Measurements from ENCODE around the gene METTL2B. TPM values are rescaled to one million over a fixed set of nuclear protein-coding genes. Genes with fewer than 3 reads are reported as not detected.
"Not testable (repeated sequence)": the region's sequence is repeated elsewhere in the genome, so short reads cannot be mapped to it uniquely, and the experiment has no call there.

The METTL2B gene
- total RNA-seq, 4 donors from 2014 or later = 14.0 to 23.3 (median 20.4) TPM

DNA sequence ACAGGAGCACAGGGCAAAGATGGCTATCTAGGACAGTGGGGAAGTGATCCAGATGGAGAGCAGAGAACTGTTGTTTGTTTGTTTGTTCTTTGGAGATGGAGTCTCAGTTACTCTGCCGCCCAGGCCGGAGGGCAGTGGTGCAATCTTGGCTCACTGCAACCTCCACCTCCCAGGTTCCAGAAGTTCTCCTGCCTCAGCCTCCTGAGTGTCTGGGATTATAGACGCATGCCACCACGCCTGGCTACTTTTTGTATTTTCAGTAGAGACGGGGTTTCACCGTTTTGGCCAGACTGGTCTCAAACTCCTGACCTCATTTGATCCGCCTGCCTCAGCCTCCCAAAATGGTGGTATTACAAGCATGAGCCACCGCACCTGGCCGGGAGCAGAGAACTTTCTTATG is 20.9 kb downstream of the METTL2B start:
- Histone ChIP-seq H3K36me3 (peaks cover 0 to 64% (median 0%) of the 10 kb centered on the region in 3 donors), H3K27ac (no peak overlapping the region), H3K4me1 (no peaks in the 10 kb centered on the region), H3K4me3 (no peak overlapping the region), H3K27me3 (no peaks in the 10 kb centered on the region), H3K9me3 (no peaks in the 10 kb centered on the region)
- no peak for DNase-seq
- no peak for TF ChIP-seq POLR2A (IDR thresholded peaks at IDR 0.05)
- TF ChIP-seq, protein P1, sequence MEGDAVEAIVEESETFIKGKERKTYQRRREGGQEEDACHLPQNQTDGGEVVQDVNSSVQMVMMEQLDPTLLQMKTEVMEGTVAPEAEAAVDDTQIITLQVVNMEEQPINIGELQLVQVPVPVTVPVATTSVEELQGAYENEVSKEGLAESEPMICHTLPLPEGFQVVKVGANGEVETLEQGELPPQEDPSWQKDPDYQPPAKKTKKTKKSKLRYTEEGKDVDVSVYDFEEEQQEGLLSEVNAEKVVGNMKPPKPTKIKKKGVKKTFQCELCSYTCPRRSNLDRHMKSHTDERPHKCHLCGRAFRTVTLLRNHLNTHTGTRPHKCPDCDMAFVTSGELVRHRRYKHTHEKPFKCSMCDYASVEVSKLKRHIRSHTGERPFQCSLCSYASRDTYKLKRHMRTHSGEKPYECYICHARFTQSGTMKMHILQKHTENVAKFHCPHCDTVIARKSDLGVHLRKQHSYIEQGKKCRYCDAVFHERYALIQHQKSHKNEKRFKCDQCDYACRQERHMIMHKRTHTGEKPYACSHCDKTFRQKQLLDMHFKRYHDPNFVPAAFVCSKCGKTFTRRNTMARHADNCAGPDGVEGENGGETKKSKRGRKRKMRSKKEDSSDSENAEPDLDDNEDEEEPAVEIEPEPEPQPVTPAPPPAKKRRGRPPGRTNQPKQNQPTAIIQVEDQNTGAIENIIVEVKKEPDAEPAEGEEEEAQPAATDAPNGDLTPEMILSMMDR (IDR thresholded peaks at IDR 0.05) = no peak

DNA sequence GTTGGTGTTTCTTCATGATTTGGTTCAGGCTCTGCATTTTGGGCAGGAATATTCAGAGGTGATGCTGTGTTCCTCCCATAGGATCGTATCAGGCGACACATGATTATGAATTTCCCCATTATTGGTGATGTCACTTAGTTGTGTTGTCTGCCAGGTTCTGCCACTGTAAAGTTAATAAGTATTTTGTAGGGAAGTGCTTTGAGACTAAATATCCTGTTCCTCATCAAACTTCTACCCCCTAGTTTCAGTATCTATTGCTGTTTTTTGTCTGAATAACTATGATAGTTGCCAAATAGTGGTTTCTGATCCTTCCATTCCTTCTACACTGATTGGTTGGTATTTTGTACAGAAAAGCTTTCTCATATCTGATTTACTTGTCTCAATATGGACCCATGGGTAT is 28.9 kb downstream of the METTL2B start:
- not testable (repeated sequence) for H3K9me3 ChIP-seq, H3K4me3 ChIP-seq, DNase-seq, H3K4me1 ChIP-seq, H3K27me3 ChIP-seq, H3K27ac ChIP-seq
- peaks cover 0 to 18% (median 0%) of the 10 kb centered on the region in 3 donors for H3K36me3 ChIP-seq

DNA sequence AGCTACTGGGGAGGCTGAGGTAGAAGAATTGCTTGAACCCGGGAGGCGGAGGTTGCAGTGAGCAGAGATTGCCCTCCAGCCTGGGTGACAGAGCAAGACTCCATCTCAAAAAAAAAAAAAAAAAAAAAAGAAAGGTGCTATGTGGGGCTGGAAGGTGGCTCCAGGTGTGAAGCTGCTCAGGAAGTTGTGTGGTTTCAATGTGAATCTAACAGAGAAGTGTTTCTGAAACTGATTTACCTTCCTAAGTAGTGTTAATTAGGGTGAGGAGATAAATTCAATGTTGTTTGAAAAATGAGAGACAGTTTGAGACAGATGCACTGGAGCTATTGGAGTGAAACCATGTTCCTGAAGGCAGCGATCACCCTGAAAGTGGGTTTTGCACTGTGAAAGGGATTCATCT is 30.3 kb downstream of the METTL2B start:
- peak overlapping the region in 2 of 4 donors; percentile 11 to 58 for H3K27ac ChIP-seq
- DNase-seq = peak in 2 of 3 donors; percentile 29 to 49
- H3K27me3 ChIP-seq, H3K4me1 ChIP-seq, H3K4me3 ChIP-seq, H3K36me3 ChIP-seq, H3K9me3 ChIP-seq: not testable (repeated sequence)

DNA sequence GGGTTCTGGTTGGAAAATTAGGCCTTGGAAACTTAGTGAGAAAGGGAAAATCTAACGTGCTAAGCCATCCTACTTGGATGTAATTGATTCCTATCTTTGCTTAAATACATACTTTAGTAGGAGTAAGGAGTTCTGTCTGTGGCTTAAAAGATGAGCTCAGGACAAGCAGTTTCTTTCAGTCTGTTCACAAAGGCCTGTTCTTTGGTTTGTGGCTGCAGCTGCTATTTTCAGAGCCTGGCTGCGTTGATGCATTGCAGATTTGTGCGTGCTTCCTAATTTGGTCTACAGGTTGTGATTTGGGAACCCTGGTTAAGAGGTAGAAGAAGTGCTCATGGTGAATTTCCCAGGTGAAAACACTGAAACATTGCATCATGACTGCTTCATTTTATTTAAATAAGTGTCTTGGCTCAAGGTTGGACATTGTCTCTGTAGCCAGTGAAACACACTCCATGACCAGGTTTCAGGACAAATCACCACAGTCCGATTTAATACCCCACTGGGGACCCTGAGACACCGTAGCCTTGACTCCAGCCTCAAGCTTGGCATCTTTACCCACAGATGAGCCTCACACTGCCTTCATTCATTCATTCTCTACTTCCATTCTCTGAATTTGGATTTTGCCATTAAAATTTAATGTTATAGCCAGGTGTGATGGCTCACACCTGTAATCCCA is 30.9 kb downstream of the METTL2B start:
- peak in 2 of 3 donors; percentile 26 to 54 for DNase-seq
- H3K27me3 ChIP-seq, H3K4me3 ChIP-seq, H3K4me1 ChIP-seq, H3K9me3 ChIP-seq, H3K36me3 ChIP-seq: not testable (repeated sequence)
- peak overlapping the region in 2 of 4 donors; percentile 12 to 58 for H3K27ac ChIP-seq

DNA sequence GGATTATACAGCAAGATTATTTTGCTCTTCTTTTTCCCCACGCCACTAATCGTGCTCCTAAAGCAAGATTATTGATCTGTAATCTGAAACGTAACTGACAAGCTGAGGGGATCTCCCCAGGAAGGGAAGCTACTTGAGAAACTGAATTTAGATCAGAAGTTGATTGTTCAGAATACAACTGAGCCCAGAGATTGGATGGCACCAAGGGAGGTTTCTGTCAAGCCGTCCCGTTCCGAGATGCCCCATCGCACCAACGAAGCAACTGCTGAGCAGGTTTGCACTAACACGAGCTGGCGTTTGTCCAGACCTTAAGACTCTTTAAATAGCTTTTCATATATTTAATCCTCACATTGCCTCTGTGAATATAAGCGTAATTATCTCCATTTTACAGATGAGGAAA is 35.1 kb downstream of the METTL2B start:
- not testable (repeated sequence) for H3K36me3 ChIP-seq, H3K4me3 ChIP-seq, H3K27ac ChIP-seq, H3K27me3 ChIP-seq, H3K9me3 ChIP-seq, DNase-seq, H3K4me1 ChIP-seq

DNA sequence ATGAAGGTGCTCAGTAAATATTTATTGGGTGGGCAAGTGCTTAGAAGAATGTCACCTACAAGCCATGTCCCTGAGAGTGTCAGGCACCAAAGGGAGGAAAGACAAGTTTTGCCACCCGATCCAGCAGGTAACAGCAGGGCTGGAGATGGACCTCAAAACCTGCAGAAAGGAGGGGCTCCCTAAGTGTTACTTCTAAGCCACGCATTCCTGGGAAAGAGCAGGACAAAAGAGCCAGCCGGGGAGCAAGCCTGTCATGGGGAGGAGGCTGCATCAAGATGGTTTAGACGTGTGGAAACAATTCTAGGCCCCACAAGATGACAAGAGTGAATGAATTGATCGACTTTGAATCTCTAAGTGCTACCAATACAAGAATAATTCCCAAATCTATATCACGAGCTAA is 38.7 kb downstream of the METTL2B start:
- H3K36me3 ChIP-seq, DNase-seq, H3K4me3 ChIP-seq, H3K27ac ChIP-seq, H3K4me1 ChIP-seq, H3K9me3 ChIP-seq, H3K27me3 ChIP-seq: not testable (repeated sequence)

DNA sequence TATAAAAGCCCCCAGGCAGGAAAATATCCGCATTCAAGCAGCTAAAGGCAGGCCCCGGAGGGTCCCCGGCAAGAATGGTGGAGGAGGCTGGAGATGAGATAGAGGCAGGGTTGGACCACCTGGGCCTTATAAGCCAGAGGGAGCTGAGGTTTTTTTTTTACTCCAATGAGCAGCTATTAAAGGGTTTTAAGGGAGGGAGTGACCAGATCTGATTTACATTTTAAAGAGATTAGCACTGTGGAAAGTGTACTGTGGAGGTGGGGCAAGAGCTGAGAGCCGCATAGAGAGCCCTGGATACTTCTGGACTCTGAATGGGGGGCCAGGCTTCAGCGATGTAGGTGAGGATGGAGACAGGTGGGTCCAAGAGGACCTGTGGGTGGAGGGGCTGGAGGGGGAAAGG is 40.5 kb downstream of the METTL2B start:
- not testable (repeated sequence) for H3K9me3 ChIP-seq, DNase-seq, H3K4me3 ChIP-seq, H3K36me3 ChIP-seq, H3K4me1 ChIP-seq, H3K27ac ChIP-seq, H3K27me3 ChIP-seq

DNA sequence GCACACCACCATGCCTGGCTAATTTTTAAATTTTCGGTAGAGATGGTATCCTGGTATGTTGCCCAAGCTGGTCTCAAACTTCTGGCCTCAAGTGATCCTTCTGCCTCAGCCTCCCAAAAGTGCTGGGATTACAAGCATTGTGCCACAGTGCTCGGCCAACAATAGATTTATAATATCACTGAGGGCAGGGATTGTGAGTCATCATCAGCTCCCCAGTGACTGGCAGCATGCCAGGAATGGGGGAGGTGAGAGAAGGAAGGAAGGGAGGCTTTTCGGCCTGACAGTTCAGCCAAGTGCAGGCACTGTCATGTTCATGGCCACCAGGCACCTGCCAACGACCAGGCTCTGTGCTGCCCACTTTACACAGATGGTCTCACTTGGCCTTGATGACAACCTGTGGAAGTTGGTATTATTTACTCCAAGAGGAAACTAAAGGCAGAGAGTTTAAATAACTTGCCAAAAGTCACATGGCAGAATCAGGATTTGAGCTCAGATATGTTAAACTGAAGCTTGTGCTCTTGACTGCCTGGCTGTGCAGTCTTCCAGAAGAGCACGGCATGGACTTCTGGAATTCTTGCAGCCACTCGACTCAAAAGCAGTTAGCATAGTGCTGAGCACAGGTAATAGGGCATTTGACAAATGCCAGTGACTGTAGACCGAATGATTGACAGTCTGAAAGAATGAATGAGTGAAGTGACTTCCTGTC is 46.8 kb downstream of the METTL2B start:
- DNase-seq = peak; percentile 73 to 95 (median 91)
- not testable (repeated sequence) for H3K36me3 ChIP-seq, H3K4me3 ChIP-seq, H3K9me3 ChIP-seq, H3K27me3 ChIP-seq
- H3K4me1 ChIP-seq = peaks cover 0 to 18% (median 3%) of the 10 kb centered on the region in 4 donors
- H3K27ac ChIP-seq = peak overlapping the region in 3 of 4 donors; percentile 46 to 81 (median 73)

DNA sequence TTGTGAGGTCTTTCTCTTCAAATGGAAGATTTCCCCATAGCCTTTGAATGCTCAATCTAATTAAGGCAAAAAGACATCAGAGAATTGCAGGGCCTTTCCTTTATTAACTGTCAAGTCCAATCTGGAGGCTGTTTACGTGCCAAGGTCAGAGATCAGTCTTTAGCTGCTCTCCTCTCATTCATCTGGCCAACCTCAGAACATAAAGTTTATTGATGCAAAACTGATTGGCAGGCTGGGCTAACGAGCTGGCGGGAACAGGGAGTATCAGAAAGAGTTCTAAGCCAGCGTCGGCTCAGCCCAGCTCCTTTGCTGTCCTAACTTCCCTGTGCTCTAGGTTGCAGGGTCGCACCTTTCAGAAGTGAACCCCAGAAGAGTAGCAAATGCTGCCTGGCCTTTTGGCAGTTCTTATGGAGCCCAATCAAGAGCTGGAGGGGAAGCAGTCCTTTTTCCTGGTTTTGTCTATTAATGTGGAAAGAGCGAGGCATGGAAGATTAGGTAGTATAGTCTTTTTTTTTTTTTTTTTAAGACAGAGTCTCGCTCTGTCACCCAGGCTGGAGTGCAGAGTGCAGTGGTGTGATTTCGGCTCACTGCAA is 47.5 kb downstream of the METTL2B start:
- peaks cover 0 to 18% (median 3%) of the 10 kb centered on the region in 4 donors for H3K4me1 ChIP-seq
- not testable (repeated sequence) for H3K9me3 ChIP-seq, H3K4me3 ChIP-seq, H3K27me3 ChIP-seq, H3K36me3 ChIP-seq
- peak in 2 of 3 donors; percentile 50 to 57 for DNase-seq
- peak overlapping the region in 3 of 4 donors; percentile 46 to 81 (median 73) for H3K27ac ChIP-seq

DNA sequence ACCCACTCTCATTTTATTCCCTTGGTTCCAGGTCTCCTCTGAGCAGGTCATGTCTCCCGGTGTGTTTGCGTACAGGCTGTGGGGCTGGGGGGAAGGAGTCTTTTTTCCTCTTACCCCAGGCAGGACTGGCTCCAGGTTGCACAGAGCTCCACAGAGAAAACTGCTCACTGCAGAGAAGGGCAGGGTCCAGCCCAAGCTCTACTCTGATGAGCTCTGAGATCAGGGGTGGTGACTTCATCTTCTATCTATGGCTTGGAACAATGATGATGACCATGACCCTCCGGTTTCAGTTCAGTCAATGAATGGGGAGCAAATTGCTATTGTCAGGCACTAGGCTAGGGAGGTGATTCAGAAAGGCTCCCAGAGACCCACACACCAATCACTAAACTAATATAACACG is 49.0 kb downstream of the METTL2B start:
- DNase-seq, H3K9me3 ChIP-seq, H3K27me3 ChIP-seq, H3K4me3 ChIP-seq, H3K27ac ChIP-seq, H3K36me3 ChIP-seq: not testable (repeated sequence)
- H3K4me1 ChIP-seq = peaks cover 0 to 18% (median 6%) of the 10 kb centered on the region in 4 donors

DNA sequence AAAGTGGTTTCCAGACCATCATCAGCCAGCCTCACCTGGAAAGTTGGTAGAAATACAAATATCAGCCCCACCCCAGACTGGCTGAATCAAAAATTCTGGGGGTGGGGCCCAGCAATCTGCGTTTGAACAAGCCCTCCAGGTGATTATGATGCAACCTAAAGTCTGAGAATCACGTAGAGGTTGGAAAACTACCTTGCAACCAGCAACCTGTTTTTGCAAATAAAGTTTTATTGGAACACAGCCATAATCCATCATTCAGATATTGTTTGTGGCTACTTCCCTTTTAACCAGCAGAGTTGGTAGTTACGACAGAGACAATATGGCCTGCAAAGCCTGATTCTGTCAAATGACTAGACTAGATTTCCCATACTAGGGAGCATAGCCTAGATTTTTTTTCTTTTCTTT is 49.5 kb downstream of the METTL2B start:
- not testable (repeated sequence) for H3K27me3 ChIP-seq, DNase-seq, H3K27ac ChIP-seq, H3K9me3 ChIP-seq, H3K4me3 ChIP-seq, H3K36me3 ChIP-seq
- peaks cover 0 to 18% (median 6%) of the 10 kb centered on the region in 4 donors for H3K4me1 ChIP-seq

DNA sequence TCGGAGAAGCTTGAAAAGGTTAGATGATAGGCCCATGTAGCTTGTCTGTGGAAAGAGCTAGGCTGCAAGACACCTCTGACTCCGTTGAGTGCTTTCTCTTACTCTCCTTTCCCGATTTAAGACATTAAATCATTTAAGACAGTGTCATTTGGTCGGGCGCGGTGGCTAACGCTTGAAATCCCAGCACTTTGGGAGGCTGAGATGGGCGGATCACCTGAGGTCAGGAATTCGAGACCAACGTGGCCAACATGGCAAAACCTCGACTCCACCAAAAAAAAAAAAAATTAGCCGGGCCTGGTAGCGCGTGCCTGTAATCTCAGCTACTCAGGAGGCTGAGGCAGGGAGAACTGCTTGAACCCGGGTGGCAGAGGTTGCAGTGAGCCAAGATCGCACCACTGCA is 52.6 kb downstream of the METTL2B start:
- DNase-seq = peak in 1 of 3 donors; percentile 14
- H3K36me3 ChIP-seq, H3K27ac ChIP-seq, H3K9me3 ChIP-seq, H3K27me3 ChIP-seq, H3K4me3 ChIP-seq: not testable (repeated sequence)
- peaks cover 0 to 20% (median 3%) of the 10 kb centered on the region in 4 donors for H3K4me1 ChIP-seq

DNA sequence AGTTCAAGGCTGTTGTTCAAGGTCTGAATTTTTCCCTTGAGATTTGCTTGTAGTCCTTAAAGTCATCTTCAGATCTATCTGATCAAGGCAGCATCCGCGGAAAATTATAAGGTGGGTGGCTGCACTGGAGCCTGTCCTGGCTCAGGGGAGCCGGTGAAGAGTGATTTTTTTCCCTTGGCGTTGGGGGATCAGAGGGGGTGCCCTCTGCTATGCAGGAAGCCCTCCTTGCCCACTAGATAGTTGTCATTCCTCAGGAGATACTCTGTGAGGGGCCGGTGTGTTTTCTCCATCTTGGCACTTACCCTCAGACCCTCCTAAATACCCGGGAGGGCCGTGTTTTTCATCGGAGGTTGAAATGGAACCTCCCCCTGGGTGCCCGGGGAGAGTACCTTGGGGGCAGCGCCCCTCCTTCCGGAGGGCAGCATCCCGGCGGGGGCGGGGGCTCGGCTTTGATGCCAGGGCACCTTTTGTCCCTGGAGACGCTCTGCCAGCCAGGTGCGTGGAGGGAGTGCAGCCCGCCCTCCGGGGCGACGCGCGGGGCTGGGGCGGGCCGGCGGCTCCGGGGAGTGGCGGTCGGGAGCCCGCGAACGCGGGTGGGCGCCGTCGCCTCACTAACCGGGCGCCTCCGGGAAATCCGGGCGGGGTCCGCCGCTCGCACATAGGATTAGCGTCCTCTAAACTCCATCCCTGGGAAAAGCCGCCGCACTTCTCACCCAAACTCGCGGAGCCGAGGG is 53.7 kb downstream of the METTL2B start:
- H3K27me3 ChIP-seq = not testable (repeated sequence)
- peak in 2 of 3 donors; percentile 51 to 64 for DNase-seq
- peak overlapping the region; percentile 91 to 98 (median 98) for H3K27ac ChIP-seq

More for the DNA sequence above, 53.7 kb downstream of the METTL2B start:
- H3K4me1 ChIP-seq = peaks cover 0 to 15% (median 3%) of the 10 kb centered on the region in 4 donors
- peaks cover 0 to 10% (median 0%) of the 10 kb centered on the region in 3 donors for H3K36me3 ChIP-seq
- peak overlapping the region; percentile 76 to 95 (median 85) for H3K4me3 ChIP-seq
- H3K9me3 ChIP-seq = not testable (repeated sequence)

Measured in Peyer's patch (tissue), 4 donors.